GM21529 (cell line): Measurements from ENCODE around the gene TRH.
A peak's percentile ranks its signal among the peaks of the same experiment; 100 is the strongest.

Experiments
- ATAC-seq: cut with Tn5 transposase; IDR thresholded peaks from one replicate; pipeline ENCODE4 v1.9.1; 2021; ENCODE audit not compliant: unreplicated experiment

TRH gene, protein sequence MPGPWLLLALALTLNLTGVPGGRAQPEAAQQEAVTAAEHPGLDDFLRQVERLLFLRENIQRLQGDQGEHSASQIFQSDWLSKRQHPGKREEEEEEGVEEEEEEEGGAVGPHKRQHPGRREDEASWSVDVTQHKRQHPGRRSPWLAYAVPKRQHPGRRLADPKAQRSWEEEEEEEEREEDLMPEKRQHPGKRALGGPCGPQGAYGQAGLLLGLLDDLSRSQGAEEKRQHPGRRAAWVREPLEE

DNA sequence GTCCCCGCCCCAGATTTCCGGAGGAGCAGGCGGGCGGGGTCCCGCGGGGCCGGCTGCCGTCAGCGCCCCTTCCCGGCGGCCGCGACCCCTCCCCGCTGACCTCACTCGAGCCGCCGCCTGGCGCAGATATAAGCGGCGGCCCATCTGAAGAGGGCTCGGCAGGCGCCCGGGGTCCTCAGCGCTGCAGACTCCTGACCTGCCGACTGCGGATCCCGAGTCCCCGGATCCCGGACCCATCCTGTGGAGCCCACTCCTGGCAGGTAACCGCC lies at the start of gene TRH:
TSS of gene TRH (plus strand) at position 157 of the 269 bp plus-strand sequence. CDS start 1,097 bp downstream, outside the sequence.
- ATAC-seq, result no peak

DNA sequence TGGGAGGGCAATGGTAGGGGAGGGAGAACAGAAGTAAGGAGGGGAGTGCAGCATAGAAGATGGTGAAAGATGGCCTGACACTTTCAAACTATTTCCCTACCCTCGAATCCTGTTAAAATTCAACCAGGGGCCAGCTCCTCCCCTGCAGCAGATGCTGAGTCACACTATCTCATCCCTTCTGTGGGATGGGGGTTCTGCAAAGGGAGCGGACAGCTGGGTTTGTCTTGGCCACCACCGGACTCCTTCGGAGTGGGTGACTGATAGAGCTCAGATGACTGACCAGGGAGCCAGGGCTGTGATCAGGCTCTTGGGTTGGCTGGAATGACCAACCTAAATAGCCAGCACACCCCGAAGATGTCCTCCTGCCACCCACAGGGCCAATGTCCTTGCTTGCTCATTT lies 47.4 kb upstream of the TRH start:
- ATAC-seq, result no peak

DNA sequence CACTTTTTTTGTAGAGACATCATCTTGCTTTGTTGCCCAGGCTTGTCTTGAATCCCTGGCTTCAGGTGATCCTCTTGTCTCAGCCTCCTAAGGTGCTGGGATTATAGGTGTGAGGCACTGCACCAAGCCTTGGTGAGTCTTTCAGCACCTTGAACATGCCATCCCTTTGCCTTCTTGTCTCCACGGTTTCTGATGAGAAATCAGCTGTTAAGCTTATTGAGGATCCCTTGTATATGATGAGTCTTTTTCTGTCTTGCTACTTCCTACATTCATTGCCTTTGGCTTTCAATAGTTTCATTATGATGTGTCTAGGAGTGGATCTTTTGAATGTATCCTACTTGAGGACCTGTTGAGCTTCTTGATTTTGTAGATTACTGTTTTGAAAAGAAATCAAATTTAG lies 45.1 kb upstream of the TRH start:
- ATAC-seq, result no peak

DNA sequence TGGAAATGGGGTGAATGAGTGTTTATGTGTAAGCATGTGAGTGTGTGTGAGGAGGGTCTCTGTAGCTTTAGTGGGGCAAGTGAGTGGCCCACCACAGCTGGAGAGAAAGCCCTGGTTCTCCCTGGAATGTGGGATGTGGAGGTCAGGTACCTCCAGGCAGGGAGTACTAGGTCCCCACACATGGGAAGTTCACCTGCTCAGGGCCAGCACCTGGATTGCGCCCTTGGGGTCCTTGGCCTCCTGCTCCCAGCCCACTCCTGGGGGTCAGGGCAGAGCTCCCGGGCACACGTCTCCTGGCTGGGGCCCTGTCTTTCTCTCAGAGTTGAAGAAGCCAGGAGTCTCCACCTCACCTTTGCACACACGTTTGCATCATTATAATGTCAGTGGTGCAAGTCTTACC lies 41.0 kb upstream of the TRH start:
- no peak for ATAC-seq

DNA sequence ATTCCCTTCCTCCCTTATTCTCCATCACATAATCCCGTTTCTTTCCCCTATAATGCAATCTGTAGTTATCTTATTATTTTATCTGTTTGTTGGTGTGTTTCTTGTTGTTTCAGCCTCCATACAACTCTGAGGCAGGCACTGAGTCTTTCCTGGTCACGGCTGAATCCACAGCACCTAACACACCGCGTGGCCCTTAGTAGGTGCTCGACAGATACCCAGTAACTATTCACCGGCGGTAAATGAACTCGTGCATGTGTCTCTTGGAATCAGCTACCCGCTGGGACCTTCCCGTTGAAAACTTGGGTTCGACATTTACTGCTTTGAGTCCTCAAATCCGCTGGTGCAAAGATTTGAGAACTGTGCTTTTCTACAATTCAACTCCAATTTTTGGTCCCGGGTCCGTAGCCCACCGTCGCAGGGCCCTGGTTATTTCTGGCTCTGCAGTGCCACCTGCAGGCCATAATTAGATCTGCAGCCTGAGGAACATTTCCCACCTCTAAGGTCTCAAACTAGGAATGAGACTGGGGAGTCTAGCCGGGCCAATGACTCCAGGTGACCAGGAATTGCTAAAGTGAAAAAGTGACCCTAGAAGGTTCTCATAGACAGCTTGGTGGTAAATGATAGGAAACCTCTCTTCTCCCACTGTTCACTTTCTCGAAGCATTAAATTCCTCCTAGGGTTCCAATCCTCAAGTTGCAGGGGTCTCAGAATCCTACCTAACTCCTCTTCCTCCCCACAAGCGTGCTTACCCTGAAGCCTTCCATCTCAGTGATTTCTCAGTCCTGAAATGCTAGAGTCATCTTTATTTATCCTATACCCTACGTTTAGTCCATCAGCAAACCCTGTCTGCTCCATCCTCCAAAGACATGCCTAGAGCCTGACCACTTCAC lies 40.0 kb upstream of the TRH start:
- ATAC-seq, result no peak

DNA sequence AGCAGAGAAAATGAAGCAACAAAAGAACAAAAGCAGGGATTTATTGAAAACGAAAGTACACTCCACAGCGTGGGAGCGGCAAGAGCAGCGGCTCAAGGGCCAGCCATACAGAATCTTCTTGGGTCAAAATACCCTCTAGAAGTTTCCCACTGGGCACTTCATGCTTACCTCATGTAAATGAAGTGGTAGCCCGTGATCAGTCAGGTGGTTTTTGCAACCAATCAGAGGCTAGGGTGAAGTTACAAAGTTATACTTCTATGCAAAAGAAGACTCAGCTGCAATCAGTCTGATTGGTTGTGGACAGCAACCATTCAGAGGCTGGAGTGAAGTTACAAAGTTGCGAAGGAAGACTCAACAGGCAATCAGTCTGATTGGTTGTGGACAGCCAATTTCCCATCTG lies 37.8 kb upstream of the TRH start:
- no peak for ATAC-seq

DNA sequence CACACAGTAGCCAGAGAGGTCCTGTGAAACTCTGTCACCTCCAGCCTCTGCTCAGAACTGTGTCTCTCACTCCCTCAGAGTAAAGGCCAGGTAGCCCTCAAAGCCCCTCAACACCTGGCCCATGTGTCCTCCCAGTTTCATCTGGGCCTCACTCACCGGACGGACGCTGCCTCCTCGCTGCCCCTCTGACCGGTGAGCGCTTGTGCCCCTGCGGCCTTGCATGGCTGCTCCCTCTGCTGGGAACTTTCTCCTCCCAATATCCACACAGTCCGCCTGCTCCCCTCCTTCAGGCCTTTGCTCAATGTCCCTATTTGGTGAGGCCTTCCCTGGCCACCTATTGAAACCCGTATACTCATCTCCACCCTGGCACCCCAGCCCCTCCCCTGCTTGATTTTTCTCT lies 36.8 kb upstream of the TRH start:
- no peak for ATAC-seq

DNA sequence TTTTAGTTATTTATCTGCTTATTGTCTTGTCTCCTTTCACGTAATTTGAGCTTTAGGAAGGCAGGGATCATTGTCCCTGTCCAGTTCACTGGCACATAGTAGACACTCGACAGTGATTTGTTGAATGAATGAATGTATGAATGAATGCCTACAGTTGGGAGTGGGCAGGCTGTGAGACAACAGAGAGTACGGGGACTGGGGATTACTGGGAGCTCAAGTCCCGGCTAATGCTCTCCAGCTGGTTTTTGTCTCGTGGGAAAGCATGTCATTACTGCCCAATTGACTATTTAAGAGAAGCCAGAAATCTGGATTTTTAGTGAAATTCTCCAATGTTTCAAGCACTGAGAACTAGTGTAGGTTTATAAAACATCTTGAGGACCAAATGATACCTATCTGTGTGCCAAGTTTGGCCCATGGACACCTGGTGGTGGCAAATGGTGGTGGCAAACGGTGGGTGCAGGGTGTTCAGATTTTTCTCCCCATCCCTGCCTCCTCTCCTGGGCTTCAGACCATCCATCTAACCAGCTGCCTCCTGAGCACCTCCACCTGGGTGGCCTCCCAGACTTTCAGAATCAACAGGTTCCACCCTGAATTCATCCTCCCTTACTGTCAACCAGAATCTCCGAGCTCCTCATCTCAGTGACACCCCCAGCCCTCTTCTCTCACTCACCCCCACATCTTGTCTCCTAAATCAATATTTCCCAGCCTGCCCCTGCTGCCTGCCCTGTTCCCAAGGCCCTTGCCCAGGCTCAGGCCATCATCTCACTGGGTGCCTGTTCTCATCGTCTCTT lies 36.2 kb upstream of the TRH start:
- ATAC-seq, result no peak

DNA sequence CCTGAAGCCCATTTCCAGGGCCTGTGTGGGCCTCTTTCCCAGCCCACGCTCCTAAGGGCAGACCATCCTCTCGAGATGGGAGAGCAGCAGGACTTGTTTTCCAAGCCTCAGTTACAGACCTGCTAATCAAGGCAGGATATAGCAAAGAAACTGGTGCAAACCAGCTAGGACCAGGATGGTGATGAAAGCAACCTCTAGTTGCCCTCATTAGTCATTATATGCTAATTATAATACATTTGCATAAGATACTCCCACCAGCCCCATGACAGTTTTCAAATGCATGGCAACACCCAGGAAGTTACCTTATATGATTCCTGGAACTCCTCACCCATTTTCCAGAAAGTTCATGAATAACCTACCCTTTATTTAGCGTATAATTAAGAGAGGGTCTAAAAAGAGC lies 34.4 kb upstream of the TRH start:
- ATAC-seq, result no peak

DNA sequence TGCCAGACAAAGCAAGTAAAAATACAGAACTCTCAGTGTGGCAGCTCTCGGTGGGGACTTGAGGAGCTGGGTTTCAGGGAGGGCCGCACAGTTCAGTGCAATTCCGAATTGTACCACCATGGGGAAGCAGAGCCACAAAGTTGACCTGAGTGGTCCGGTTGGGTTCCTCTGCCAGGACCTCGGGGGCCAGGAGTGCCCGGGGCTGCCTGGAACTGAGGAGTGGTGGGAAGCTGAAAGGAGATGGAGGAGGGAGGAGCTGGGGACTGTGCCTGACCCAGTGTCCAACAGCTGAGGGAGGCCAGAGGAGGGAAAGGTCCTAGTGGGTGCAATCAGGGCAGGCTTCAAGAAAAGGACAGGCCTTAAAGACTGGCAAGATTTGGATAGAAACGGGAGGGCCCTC lies 32.2 kb upstream of the TRH start:
- ATAC-seq, result peak; percentile 59

DNA sequence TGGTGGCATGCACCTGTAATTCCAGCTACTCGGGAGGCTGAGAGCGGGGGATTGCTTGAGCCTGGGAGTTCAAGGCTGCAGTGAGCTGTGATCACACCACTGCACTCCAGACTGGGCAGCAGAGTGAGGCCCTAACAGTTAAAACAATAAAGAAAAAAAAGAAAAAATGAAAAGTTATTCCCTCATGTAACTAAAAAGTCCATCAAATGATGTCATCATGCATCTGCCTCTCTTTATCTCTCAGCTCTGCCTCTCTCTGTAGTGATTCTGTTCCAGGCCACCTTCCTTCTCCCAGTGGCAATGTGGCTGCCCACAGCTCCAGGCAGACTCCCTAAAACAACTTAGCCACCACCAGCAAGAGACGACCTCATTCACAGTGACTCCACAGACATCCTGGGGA lies 31.5 kb upstream of the TRH start:
- no peak for ATAC-seq

DNA sequence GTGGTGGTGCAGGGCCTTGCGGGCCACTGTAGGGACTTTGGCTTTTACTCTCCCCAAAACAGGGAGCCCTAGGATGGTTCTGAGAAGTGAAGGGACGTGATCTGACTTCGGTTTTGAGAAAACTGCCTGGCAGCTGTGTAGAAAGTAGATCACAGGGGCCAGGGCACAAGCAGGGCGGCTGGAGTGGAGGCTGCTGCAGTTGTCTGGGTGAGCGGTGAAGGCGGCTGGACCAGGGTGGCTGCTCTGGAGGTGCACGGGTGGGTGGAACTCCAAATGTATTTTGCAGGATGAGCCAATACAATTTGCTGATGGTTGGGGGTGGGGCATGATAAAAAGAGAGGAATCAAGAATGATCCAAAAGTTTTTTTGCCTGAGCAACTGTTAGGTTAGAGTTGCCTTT lies 29.8 kb upstream of the TRH start:
- no peak for ATAC-seq

DNA sequence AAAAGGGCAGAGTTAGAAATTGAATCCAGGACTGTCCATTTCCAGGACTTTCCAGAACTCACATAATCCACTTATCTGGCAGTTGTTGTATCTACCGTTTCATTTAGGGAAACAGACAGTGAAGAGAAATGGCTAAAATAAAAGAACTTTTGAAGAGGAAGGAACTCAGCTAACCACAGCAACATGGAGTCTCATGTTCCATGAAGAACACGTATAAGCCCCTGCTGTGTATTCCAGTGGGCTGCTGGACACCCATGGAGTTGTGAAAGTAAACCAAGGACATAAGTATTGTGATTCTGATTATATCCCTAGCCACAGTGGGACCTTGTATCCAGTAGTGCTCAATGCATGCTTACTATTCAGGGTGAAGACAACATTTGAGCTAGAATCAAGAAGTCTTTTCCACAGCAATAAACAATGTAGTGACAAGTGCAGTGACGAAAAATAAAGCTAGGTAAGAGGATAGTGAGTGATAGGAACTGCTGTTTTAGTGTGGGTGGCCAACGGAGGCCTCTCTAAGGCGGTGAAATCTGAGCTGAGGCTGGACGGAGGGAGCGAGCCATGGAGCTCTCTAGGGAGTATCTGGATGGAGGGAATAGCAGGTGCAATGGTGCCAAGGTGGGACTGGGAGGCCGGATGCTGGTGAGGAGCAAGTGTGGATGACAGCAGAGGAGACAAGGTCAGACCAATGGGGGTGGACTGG lies 26.8 kb upstream of the TRH start:
- ATAC-seq, result no peak

DNA sequence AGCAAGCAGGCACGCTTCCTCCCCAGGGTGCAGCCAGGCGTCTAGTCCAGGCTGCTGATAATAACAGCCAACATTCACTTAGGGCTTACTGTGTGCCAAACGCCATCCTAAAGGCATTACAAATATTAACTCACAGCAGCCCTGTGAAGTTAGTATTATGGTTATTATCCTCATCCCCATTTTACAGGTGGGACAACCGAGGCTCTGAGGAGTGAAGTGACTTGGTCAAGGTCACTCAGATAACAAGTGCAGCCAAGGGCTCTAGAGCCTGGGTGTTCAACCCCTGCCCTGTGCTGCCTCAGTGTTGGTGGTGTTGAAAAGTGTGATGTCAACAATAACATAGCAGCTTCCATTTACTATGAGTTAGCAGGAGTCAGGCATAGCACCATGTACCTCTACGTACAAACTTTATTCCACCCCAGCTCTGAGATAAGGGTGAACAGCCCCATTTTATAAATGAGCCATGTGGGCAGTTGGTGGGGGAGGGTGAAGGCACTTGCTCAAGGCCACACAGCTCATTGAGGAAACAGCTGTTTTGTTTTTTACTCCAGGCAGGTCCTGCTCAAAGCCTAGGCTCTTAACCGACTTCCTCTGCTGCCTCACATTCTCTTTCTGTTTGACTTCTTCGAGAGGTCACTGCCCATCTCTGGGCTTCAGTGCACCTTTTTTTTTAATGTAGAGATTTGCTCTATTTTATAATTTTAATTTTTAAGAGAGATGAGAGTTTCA lies 24.0 kb upstream of the TRH start:
- no peak for ATAC-seq

DNA sequence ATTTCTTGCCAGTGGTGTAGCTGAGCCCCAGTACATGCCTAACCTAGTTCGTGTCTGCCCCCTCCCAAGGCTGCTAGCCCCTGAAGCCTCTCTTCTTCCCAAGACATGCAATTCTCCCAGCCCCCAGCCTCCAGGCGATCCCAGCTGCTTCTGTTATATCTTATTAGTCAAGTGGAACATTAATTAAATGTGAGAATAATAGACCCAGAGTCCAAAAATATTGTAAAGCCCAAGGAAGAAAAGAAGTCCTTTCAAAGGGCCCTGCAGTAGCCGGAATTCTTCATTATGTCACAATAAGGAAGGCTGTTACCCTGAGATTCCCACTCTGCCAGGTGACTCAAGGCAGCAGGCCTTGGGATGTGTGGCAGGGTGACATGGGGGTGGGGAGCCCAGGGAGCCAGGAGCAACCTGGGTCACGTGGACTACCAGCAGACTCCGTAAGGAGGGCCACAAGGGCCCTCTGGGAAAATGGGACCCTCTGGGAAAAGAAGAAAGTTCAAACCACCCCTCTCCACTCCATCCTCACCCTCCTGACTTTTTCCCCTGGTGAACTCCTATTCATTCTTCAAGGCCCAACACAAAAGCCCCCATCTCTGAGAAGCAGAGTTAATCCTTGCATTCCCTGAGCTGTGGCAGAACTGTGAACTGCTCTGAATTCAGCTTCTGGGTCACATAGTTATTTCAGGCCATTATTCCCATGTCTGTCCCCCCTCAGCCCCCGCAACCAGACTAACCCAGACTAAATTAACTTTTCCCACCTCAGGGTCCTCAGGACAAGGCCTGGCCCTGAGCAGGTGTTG lies 21.8 kb upstream of the TRH start:
- ATAC-seq, result no peak

DNA sequence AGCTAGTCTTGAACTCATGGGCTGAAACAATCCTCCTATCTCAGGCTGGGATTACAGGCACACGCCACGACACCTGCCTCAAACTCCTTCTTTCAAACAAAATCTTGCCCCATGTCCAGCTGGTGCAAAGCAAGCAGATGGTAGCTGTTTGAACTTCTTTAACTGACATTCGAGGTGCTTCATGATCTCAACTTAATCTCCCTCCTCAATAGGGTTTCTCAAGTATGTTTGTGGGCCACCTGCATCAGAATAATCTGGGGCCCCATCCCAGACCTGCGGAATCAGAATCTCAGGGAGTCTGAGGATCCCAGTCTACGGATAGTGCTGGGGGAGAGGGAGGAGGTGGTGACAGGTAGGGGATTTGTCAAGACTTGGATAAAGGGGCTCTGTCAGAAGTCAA lies 20.9 kb upstream of the TRH start:
- ATAC-seq, result no peak

DNA sequence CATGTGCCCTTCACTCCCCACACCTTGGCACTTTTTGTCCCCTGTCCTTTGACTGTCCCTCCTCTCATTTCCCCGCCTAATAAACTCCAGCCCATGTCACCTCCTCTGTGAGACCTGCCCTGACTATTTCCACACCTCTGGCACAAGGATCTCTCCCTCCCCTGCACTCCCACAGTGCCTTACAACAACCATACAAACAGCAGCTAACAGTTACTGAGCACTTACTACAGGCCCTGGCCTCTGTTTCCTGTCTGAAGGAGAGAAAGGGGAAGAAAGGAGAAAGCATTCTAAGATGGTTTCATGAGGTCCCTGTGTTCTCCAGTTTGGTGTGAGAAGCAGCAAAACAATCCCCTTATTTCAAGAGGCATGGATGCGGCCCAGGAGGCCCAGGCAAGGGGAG lies 20.0 kb upstream of the TRH start:
- no peak for ATAC-seq

DNA sequence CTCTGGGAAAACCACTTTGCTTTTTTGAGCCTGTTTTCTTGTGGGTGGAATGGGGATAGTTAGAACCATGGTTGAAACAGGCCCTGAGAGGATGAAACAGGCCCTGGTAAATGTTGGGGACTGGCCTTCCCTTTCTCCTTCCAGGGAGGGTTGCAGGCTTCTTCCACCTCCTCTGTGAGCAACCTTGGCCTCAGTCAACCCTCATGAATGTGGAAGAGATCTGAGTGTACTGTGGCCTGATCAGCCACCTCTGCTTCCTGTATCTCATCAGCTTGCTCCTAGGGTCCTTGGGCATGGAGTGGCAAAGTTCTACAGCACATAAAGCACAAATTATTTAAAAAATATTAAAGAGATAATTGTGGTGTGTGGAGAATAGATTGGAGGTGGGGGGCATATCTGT lies 17.6 kb upstream of the TRH start:
- ATAC-seq, result no peak

DNA sequence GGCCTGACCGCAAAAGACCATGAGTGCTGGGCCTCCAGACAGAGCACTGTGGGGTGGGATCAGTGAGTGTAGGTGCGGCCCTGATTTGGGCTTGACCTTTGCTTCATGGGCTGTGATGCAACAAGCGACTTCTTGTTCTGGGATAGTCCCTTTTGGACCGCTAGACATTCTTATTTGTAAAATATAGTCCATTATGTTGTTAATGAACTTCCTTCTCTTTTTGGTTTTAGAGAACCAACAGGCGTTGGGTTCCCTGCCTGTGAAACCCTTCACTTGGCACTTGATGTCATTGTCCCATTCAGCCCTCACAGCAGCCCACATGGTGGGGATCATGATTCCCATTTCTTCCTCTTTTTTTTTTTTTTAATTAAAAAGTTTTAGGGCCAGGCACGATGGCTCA lies 15.8 kb upstream of the TRH start:
- ATAC-seq, result no peak

DNA sequence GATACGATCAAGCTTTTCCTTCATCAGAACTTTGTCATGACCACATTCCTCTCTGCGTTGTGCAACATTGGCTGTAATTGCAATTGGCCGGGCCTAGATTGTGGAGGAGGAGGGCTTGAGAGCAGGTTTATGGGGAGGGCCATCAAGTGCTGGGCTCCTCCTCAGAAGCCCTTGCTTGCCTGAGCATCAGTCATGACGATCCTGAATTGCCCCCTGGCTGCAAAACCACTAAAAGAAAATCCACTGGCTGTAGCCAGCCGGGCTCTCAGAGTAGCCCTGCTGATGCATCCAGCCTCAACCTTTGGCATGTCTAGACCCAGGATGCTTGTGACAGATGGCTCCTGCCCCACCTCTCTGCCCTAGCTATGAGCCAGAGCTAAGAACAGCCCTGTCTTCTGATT lies 13.4 kb upstream of the TRH start:
- ATAC-seq, result no peak
